Endothelial cell of umbilical vein (primary cell): ENCODE results near the gene ATP9B. TPM values are rescaled to one million over a fixed set of nuclear protein-coding genes. Genes with fewer than 3 reads are reported as not detected.

Experiments
- BruUV-seq: library from RNA; stranded (reverse); fragments of 400-500 nt; replicated peaks from 2 replicates; lab custom pipeline; 2021; lab: Mats Ljungman, UMichigan
- CTCF ChIA-PET: fragments of 300-600, 350-600 bp; sonication (Branson Sonifier 250); formaldehyde crosslinking; loops from one replicate; lab custom pipeline; 2021; ENCODE audit warnings: antibody characterized with exemption, inconsistent platforms; lab: Charles Lee
- POLR2A ChIA-PET: fragments of 300-600, 350-600 bp; sonication (Branson Sonifier 250); formaldehyde crosslinking; loops from one replicate; lab custom pipeline; 2021; ENCODE audit warnings: antibody characterized with exemption, inconsistent platforms; lab: Charles Lee
- DNase-seq: peaks from one replicate; pipeline ENCODE4 v3.0.0-alpha.2; 2011; ENCODE audit warnings: low read depth, low spot score
- FAIRE-seq: peaks from 2 replicates; lab custom pipeline; 2011; peaks lifted over from hg19 to GRCh38; lab: Jason Lieb, UNC
- H2AFZ ChIP-seq: 2 replicates; pipeline ENCODE4 v1.6.0; 2012; ENCODE audit warnings: low read depth, low read length, control low read depth, inconsistent platforms
- H3K27ac ChIP-seq: 2 replicates; pipeline ENCODE4 v1.5.1; 2011; ENCODE audit warnings: low read depth, mild to moderate bottlenecking, control low read depth, low read length, moderate library complexity; ENCODE audit not compliant: insufficient read depth
- H3K27me3 ChIP-seq, 2 experiments: 2 replicates each; pipeline versions ENCODE4 v1.6.0 to v1.6.1; 2011; ENCODE audit warnings: low read length in 2 of 2, mixed read lengths in 1 of 2; ENCODE audit not compliant: control insufficient read depth in 2 of 2, insufficient read depth in 2 of 2
- H3K36me3 ChIP-seq, 2 experiments: 2 replicates in 1 of 2; 3 replicates in 1 of 2; pipeline ENCODE4 v1.5.1; 2011; ENCODE audit warnings: low read length in 2 of 2, mild to moderate bottlenecking in 1 of 2, moderate library complexity in 1 of 2; ENCODE audit not compliant: control insufficient read depth in 2 of 2, insufficient read depth in 2 of 2; ENCODE audit errors: extremely low read depth in 1 of 2
- H3K4me1 ChIP-seq: 3 replicates; pipeline ENCODE4 v1.5.1; 2011; ENCODE audit warnings: mild to moderate bottlenecking, low read length; ENCODE audit not compliant: control insufficient read depth, insufficient read depth; ENCODE audit errors: extremely low read depth
- H3K4me2 ChIP-seq: 2 replicates; pipeline ENCODE4 v1.6.1; 2011; ENCODE audit warnings: low read length, control low read depth, mixed read lengths; ENCODE audit not compliant: insufficient read depth
- H3K4me3 ChIP-seq, 3 experiments: fragments of 200-600 bp in 1 of 3; sonication (generic), shearing (Covaris generic) in 1 of 3; replicated peaks in 1 of 3; 2 replicates each; pipeline ENCODE4 v1.5.1; 2011 to 2016; ENCODE audit warnings: control low read depth in 3 of 3, low read length in 3 of 3, mild to moderate bottlenecking in 2 of 3, inconsistent platforms in 1 of 3, low read depth in 1 of 3, moderate library complexity in 1 of 3; ENCODE audit not compliant: insufficient read depth in 1 of 3
- H3K79me2 ChIP-seq: 2 replicates; pipeline ENCODE4 v1.6.0; 2012; ENCODE audit warnings: low read length, inconsistent platforms; ENCODE audit not compliant: control insufficient read depth, insufficient read depth
- H3K9ac ChIP-seq: replicated peaks from 2 replicates; pipeline ENCODE3; 2011; ENCODE audit warnings: low read length, control low read depth; ENCODE audit not compliant: insufficient read depth; ENCODE audit errors: extremely low read depth
- H3K9me1 ChIP-seq: replicated peaks from 3 replicates; pipeline ENCODE4 v1.6.0; 2011; ENCODE audit warnings: mild to moderate bottlenecking, low read length; ENCODE audit not compliant: control insufficient read depth, insufficient read depth; ENCODE audit errors: extremely low read depth
- H3K9me3 ChIP-seq: replicated peaks from 2 replicates; pipeline ENCODE4 v1.5.1; 2012; ENCODE audit warnings: low read length, inconsistent platforms; ENCODE audit not compliant: control insufficient read depth, insufficient read depth
- H4K20me1 ChIP-seq: replicated peaks from 2 replicates; pipeline ENCODE3; 2011; ENCODE audit warnings: mild to moderate bottlenecking, low read length; ENCODE audit not compliant: control insufficient read depth, insufficient read depth; ENCODE audit errors: extremely low read depth
- EZH2 ChIP-seq: IDR thresholded peaks from 2 replicates; pipeline ENCODE4 v1.6.1; 2012; ENCODE audit warnings: borderline replicate concordance, low read depth, mild to moderate bottlenecking, moderate library complexity, low read length, inconsistent platforms; ENCODE audit not compliant: severe bottlenecking
- JUN ChIP-seq: IDR thresholded peaks from 2 replicates; pipeline ENCODE4 v1.6.1; 2011; ENCODE audit warnings: borderline replicate concordance, low read depth; ENCODE audit not compliant: insufficient read length, insufficient read depth
- dilution Hi-C: fragments of 300-500 bp; cut with MboI; formaldehyde crosslinking; loops from one replicate; pipeline ENCODE4 v1.15.0; 2019; ENCODE audit warnings: low sequenced_read_pairs; ENCODE audit not compliant: extremely low pct_ligation_motif_present
- intact Hi-C: fragments of 100-400 bp; cut with micrococcal nuclease; formaldehyde crosslinking; loops from one replicate; pipeline ENCODE4 v1.10.0; 2022
- polyA plus RNA-seq, 4 experiments: library from polyadenylated mRNA; depleted of rRNA in 3 of 4; stranded (reverse) in 3 of 4; unstranded in 1 of 4; fragments of >200 nt; gene quantifications; 2 replicates each; pipeline versions ENCODE4 v1.2.1 to v1.2.3, GENCODE V29; 2011 to 2012; ENCODE audit warnings: missing spikeins in 1 of 4
- total RNA-seq: library from RNA; stranded (reverse); gene quantifications from 2 replicates; pipeline ENCODE4 v1.2.3, GENCODE V29; 2021
- TF ChIP-seq, protein P1 (sequence below): IDR thresholded peaks from 2 replicates; pipeline ENCODE4 v1.6.1; 2011; ENCODE audit not compliant: insufficient read depth, insufficient read length
- TF ChIP-seq, protein P2 (sequence below), 2 donors: IDR thresholded peaks; 1 replicate in 1 of 2; 2 replicates in 1 of 2; pipeline ENCODE4 v1.5.1; 2011; ENCODE audit warnings: low read length in 2 of 2, mild to moderate bottlenecking in 2 of 2, moderate library complexity in 2 of 2, control low read depth in 1 of 2, inconsistent platforms in 1 of 2, low read depth in 1 of 2; ENCODE audit not compliant: insufficient read depth in 1 of 2; ENCODE audit errors: extremely low read depth in 1 of 2

ATP9B gene
- total and polyA plus RNA-seq, 2 donors (not counting 3 experiments of a cell fraction or from before 2014, with no cell fraction given), result 14.6 to 18.2 TPM

DNA sequence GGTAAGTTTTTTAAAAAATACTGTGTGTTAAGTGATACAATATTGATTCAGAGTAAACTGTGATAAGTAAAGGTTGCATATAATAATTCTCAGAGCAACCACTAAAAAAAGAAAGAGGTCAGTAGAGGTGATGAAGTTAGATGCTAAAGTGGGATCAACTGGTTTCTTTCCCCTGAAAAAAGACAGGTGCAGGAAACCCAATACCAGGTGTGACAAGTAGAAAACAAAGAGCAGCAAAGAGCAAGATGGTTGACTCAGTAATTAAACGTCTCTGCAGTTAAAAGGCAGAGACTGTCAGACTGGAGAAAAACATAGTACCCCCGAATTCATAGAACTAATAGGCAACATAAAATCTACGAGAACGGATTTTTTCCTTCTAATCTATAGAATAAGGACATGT lies 128.3 kb downstream of the ATP9B start:
- no peak overlapping the region for H2AFZ ChIP-seq
- no peaks in the 10 kb centered on the region for H3K9me1 ChIP-seq
- H3K27ac ChIP-seq, result no peak overlapping the region
- POLR2A ChIA-PET, result no interaction called here
- BruUV-seq, result no TSS peak
- H3K9ac ChIP-seq, result no peak overlapping the region
- no peaks in the 10 kb centered on the region for H4K20me1 ChIP-seq
- H3K79me2 ChIP-seq, result no peaks in the 10 kb centered on the region
- FAIRE-seq (no peak), DNase-seq (no peak)
- dilution Hi-C loops (no loop called here), intact Hi-C loops (no loop called here)
- no peak overlapping the region for H3K4me2 ChIP-seq
- no peaks in the 10 kb centered on the region for H3K4me1 ChIP-seq
- TF ChIP-seq EZH2 (no peak), JUN (no peak)
- TF ChIP-seq, protein P1, sequence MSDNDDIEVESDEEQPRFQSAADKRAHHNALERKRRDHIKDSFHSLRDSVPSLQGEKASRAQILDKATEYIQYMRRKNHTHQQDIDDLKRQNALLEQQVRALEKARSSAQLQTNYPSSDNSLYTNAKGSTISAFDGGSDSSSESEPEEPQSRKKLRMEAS, result no peak
- TF ChIP-seq, protein P2, sequence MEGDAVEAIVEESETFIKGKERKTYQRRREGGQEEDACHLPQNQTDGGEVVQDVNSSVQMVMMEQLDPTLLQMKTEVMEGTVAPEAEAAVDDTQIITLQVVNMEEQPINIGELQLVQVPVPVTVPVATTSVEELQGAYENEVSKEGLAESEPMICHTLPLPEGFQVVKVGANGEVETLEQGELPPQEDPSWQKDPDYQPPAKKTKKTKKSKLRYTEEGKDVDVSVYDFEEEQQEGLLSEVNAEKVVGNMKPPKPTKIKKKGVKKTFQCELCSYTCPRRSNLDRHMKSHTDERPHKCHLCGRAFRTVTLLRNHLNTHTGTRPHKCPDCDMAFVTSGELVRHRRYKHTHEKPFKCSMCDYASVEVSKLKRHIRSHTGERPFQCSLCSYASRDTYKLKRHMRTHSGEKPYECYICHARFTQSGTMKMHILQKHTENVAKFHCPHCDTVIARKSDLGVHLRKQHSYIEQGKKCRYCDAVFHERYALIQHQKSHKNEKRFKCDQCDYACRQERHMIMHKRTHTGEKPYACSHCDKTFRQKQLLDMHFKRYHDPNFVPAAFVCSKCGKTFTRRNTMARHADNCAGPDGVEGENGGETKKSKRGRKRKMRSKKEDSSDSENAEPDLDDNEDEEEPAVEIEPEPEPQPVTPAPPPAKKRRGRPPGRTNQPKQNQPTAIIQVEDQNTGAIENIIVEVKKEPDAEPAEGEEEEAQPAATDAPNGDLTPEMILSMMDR (IDR thresholded peaks at IDR 0.05; ENCODE audit: extremely low read depth in 1 of 2, insufficient read depth in 1 of 2, low read depth in 1 of 2, low read length in 2 of 2), result no peak
- H3K4me3 ChIP-seq, result no peak overlapping the region
- no peaks in the 10 kb centered on the region for H3K36me3 ChIP-seq
- H3K27me3 ChIP-seq, result no peaks in the 10 kb centered on the region
- CTCF ChIA-PET, result no interaction called here
- H3K9me3 ChIP-seq, result no peaks in the 10 kb centered on the region
